ENCODE measurements around the gene KIAA0825.
"Not testable (repeated sequence)": the region's sequence is repeated elsewhere in the genome, so short reads cannot be mapped to it uniquely, and the experiment has no call there.

GRCh38 chr5:94143621-94144020 lies 474.8 kb downstream of the KIAA0825 start:
- not testable (repeated sequence) for TF ChIP-seq POLR2AphosphoS5 (IDR thresholded peaks at IDR 0.05; ENCODE audit: low read depth); EZH2phosphoT487 (IDR thresholded peaks at IDR 0.05; ENCODE audit: unreplicated experiment); CTCF (conservative IDR thresholded peaks at IDR 0.05; ENCODE audit: low read depth in 2 of 2); JUNB (IDR thresholded peaks at IDR 0.05; ENCODE audit: unreplicated experiment); EZH2 (IDR thresholded peaks at IDR 0.05; ENCODE audit: low read depth, unreplicated experiment); CREB1 (CRISPR knock-in tag; IDR thresholded peaks at IDR 0.05; ENCODE audit: low read depth); REST (IDR thresholded peaks at IDR 0.05; ENCODE audit: unreplicated experiment); ETS1 (IDR thresholded peaks at IDR 0.05); ZNF331 (CRISPR knock-in tag; IDR thresholded peaks at IDR 0.05; ENCODE audit: low read depth); NANOG (IDR thresholded peaks at IDR 0.05; ENCODE audit: borderline replicate concordance)

Measured in GM23338 (cell line).